B cell (primary cell): ENCODE data around the gene LATS2. TPM values are rescaled to one million over a fixed set of nuclear protein-coding genes. Genes with fewer than 3 reads are reported as not detected.

Experiments used
- ATAC-seq: fragments of 200-7000 bp; cut with Tn5 transposase; one replicate; pipeline ENCODE4 v1.10.0; 2021; ENCODE audit warnings: low read depth, mild to moderate bottlenecking, moderate number of reproducible peaks, moderate library complexity
- CTCF ChIA-PET: fragments of 350-600 bp; sonication (Branson Sonifier 250); formaldehyde crosslinking; loops from one replicate; lab custom pipeline; 2021; ENCODE audit warnings: antibody characterized with exemption, inconsistent platforms; lab: Charles Lee
- POLR2A ChIA-PET: fragments of 350-600 bp; sonication (Branson Sonifier 250); formaldehyde crosslinking; loops from one replicate; lab custom pipeline; 2021; ENCODE audit warnings: antibody characterized with exemption; lab: Charles Lee
- DNase-seq: peaks from one replicate; pipeline ENCODE4 v3.0.0; 2013
- H2AFZ ChIP-seq: 2 replicates; pipeline ENCODE4 v1.6.1; 2012; ENCODE audit warnings: mild to moderate bottlenecking, low read depth, low read length; ENCODE audit not compliant: insufficient read depth, poor library complexity, severe bottlenecking
- H3K27ac ChIP-seq, 2 donors: 1 replicate in 1 of 2; 2 replicates in 1 of 2; pipeline ENCODE4 v1.5.1; 2012 to 2013; ENCODE audit warnings: low read length in 2 of 2, mild to moderate bottlenecking in 2 of 2, moderate library complexity in 1 of 2
- H3K27me3 ChIP-seq, 4 experiments: fragments of 200-600 bp in 1 of 4; sonication (generic) in 1 of 4; replicated peaks in 1 of 4; 1 replicate in 2 of 4; 2 replicates in 2 of 4; pipeline versions ENCODE4 v1.6.1 to v1.7.0; 2013 to 2016; ENCODE audit warnings: low read length in 3 of 4, mild to moderate bottlenecking in 2 of 4, mixed read lengths in 1 of 4, moderate library complexity in 1 of 4; ENCODE audit not compliant: insufficient read depth in 4 of 4, control insufficient read depth in 3 of 4; ENCODE audit errors: control extremely low read depth in 1 of 4
- H3K36me3 ChIP-seq, 2 experiments: replicated peaks in 1 of 2; 1 replicate in 1 of 2; 2 replicates in 1 of 2; pipeline versions ENCODE4 v1.6.1 to v1.7.1; 2013; ENCODE audit warnings: low read length in 1 of 2; ENCODE audit not compliant: insufficient read depth in 2 of 2, control insufficient read depth in 1 of 2; ENCODE audit errors: control extremely low read depth in 1 of 2, extremely low read depth in 1 of 2
- H3K4me1 ChIP-seq, 2 donors: fragments of 200-600 bp in 1 of 2; sonication (generic) in 1 of 2; 1 replicate in 1 of 2; 2 replicates in 1 of 2; pipeline versions ENCODE4 v1.5.1 to v1.6.1; 2013 to 2017; ENCODE audit warnings: low read length in 2 of 2; ENCODE audit not compliant: control insufficient read depth in 2 of 2, insufficient read depth in 2 of 2
- H3K4me2 ChIP-seq: replicated peaks from 2 replicates; pipeline ENCODE3; 2012; ENCODE audit warnings: mild to moderate bottlenecking, low read depth, low read length; ENCODE audit not compliant: poor library complexity, severe bottlenecking
- H3K4me3 ChIP-seq, 5 experiments: fragments of 200-600 bp in 1 of 5; sonication (generic) in 1 of 5; 1 replicate in 3 of 5; 2 replicates in 2 of 5; pipeline versions ENCODE4 v1.5.1 to v1.7.0; 2011 to 2016; ENCODE audit warnings: low read length in 4 of 5, mild to moderate bottlenecking in 4 of 5, low read depth in 2 of 5, control low read depth in 1 of 5, moderate library complexity in 1 of 5; ENCODE audit not compliant: insufficient read depth in 1 of 5; ENCODE audit errors: control extremely low read depth in 1 of 5, extremely low read depth in 1 of 5
- H3K79me2 ChIP-seq: fragments of 200-600 bp; sonication (generic); one replicate; pipeline ENCODE4 v1.6.0; 2016; ENCODE audit warnings: low read length; ENCODE audit not compliant: control insufficient read depth, insufficient read depth
- H3K9ac ChIP-seq: fragments of 200-600 bp; sonication (generic); 2 replicates; pipeline ENCODE4 v1.6.1; 2017; ENCODE audit warnings: mild to moderate bottlenecking, low read length, moderate library complexity
- H3K9me3 ChIP-seq, 3 donors: one replicate each; pipeline versions ENCODE4 v1.6.1 to v1.7.1; 2013; ENCODE audit warnings: low read length in 2 of 3; ENCODE audit not compliant: control insufficient read depth in 2 of 3, insufficient read depth in 1 of 3; ENCODE audit errors: control extremely low read depth in 1 of 3
- H4K20me1 ChIP-seq: 2 replicates; pipeline ENCODE4 v1.6.0; 2012; ENCODE audit warnings: mild to moderate bottlenecking, low read length; ENCODE audit not compliant: insufficient read depth, control insufficient read depth, poor library complexity, severe bottlenecking
- H3K27ac Mint-ChIP-seq: one replicate; pipeline ENCODE4 v1.8.0; 2021; ENCODE audit warnings: mixed read lengths
- H3K27me3 Mint-ChIP-seq: one replicate; pipeline ENCODE4 v1.8.0; 2021; ENCODE audit warnings: mixed read lengths
- H3K4me1 Mint-ChIP-seq: one replicate; pipeline ENCODE4 v1.8.0; 2021; ENCODE audit warnings: mixed read lengths
- H3K4me3 Mint-ChIP-seq: one replicate; pipeline ENCODE4 v1.8.0; 2021; ENCODE audit warnings: mixed read lengths
- H3K9me3 Mint-ChIP-seq: one replicate; pipeline ENCODE4 v1.8.0; 2022; ENCODE audit warnings: mixed read lengths; ENCODE audit not compliant: insufficient read depth
- EZH2 ChIP-seq: IDR thresholded peaks from 2 replicates; pipeline ENCODE4 v1.6.1; 2012; ENCODE audit warnings: borderline replicate concordance, low read depth, mild to moderate bottlenecking, moderate library complexity, low read length; ENCODE audit not compliant: insufficient read depth, poor library complexity, severe bottlenecking
- WGBS: methylation state at CpG from one replicate; pipeline ENCODE4 v1.1.5; 2013; ENCODE audit warnings: missing lambda C conversion rate; ENCODE audit not compliant: insufficient coverage; 5-methylcytosine and 5-hydroxymethylcytosine counted together
- intact Hi-C: fragments of 100-400 bp; cut with micrococcal nuclease; formaldehyde crosslinking; loops from one replicate; pipeline ENCODE4 v1.10.0; 2022
- polyA plus RNA-seq: library from polyadenylated mRNA; depleted of rRNA; stranded (reverse); fragments of >200 nt; gene quantifications from 2 replicates; pipeline ENCODE4 v1.2.3, GENCODE V29; 2012
- total RNA-seq, 2 donors: library from RNA; stranded (reverse); fragments of 120-200 nt in 1 of 2; gene quantifications; 1 replicate in 1 of 2; 2 replicates in 1 of 2; pipeline versions ENCODE4 v1.2.3 to v1.2.4, GENCODE V29; 2013 to 2022
- TF ChIP-seq, protein P1 (sequence below): fragments of 200-600 bp; IDR thresholded peaks from one replicate; pipeline ENCODE4 v1.8.0; 2022; ENCODE audit warnings: antibody characterized with exemption, mild to moderate bottlenecking

The LATS2 gene
- total and polyA plus RNA-seq, 2 donors (not counting 1 experiment from before 2014, with no cell fraction given) = 1.9 to 2.7 TPM

DNA sequence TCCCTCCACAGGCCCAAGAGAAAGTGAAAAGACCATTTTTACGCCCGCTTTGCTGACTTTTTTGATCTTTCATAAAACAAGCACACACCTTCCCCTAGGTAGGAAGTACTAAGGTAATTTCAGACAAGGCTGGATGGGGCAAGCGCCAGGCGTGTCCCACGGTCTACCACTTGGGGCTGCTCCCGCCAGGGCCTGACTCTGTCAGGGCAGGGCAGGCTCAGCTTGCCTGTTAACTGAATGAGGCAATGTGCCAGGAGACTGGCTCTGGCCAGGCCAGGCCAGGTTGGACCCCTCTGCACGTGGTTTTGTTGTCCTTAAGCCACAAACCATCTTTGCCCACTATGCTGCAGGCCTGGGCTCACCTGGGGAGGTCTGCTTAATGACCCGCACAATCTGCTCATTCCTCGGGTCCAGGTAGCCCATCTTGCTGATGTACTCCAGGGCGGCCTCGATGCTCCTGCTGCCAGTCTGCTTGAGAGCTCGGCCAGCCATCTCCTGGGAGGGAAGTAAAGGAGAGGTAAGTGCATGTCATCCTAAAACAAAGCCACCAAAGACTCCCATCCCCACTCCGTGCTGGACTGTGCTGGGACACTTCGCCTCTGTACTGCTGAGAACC, 70.4 kb downstream of the LATS2 start:
- Histone ChIP-seq H3K36me3 (no peaks in the 10 kb centered on the region), H3K9me3 (peaks cover 0 to 14% (median 0%) of the 10 kb centered on the region in 3 donors), H3K4me1 (no peaks in the 10 kb centered on the region), H3K79me2 (no peaks in the 10 kb centered on the region), H3K27ac (no peak overlapping the region), H3K4me2 (no peak overlapping the region), H2AFZ (no peak overlapping the region), H3K27me3 (no peaks in the 10 kb centered on the region), H4K20me1 (no peaks in the 10 kb centered on the region), H3K4me3 (no peak overlapping the region), H3K9ac (no peak overlapping the region)
- POLR2A ChIA-PET = no interaction called here
- H3K9me3 Mint-ChIP-seq = no peaks in the 10 kb centered on the region
- intact Hi-C loops = no loop called here
- no peak overlapping the region for H3K27ac Mint-ChIP-seq
- TF ChIP-seq, protein P1, sequence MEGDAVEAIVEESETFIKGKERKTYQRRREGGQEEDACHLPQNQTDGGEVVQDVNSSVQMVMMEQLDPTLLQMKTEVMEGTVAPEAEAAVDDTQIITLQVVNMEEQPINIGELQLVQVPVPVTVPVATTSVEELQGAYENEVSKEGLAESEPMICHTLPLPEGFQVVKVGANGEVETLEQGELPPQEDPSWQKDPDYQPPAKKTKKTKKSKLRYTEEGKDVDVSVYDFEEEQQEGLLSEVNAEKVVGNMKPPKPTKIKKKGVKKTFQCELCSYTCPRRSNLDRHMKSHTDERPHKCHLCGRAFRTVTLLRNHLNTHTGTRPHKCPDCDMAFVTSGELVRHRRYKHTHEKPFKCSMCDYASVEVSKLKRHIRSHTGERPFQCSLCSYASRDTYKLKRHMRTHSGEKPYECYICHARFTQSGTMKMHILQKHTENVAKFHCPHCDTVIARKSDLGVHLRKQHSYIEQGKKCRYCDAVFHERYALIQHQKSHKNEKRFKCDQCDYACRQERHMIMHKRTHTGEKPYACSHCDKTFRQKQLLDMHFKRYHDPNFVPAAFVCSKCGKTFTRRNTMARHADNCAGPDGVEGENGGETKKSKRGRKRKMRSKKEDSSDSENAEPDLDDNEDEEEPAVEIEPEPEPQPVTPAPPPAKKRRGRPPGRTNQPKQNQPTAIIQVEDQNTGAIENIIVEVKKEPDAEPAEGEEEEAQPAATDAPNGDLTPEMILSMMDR = no peak
- no peak for TF ChIP-seq EZH2
- H3K4me3 Mint-ChIP-seq = no peak overlapping the region
- no peaks in the 10 kb centered on the region for H3K4me1 Mint-ChIP-seq
- CTCF ChIA-PET = no interaction called here
- H3K27me3 Mint-ChIP-seq = no peaks in the 10 kb centered on the region
- WGBS = 96% methylated on average over 9 of the region's 14 CpGs
- ATAC-seq = no peak
- DNase-seq = no peak

DNA sequence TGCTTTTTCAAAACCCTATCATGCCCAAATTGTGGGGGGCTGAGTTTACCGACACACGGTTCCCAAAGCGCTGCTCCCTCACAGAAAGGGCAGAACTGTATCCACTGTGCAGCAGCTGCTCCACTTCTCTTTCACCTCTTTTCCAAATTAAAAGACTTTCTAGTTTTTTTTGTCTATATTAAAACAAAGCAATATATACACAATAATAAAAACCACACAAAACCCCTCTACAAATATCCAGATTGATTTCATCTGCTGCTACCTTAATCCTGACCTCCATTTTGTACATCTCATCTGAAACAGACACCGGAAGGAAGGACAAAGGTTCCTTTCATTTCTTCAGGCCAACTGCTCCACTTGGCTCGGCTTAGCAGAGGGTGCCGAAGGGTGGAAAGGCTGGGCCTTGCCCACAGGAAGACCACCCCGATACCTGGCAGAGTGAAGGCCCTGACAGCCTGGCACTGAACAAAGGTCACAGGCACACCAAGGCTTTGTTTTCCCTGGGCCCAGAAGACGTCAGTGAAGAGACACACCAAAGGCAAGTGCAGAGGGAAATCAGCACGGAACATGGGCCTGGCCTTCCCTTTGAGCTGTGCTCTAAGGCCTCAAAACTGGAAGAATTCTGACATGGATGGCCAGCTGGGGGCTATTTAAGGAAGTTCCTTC, 71.6 kb downstream of the LATS2 start:
- Histone ChIP-seq H3K27ac (no peak overlapping the region), H3K79me2 (no peaks in the 10 kb centered on the region), H3K36me3 (no peaks in the 10 kb centered on the region), H3K4me1 (no peaks in the 10 kb centered on the region), H3K4me2 (no peak overlapping the region), H3K9me3 (peaks cover 0 to 14% (median 0%) of the 10 kb centered on the region in 3 donors), H3K4me3 (no peak overlapping the region), H2AFZ (no peak overlapping the region), H3K27me3 (no peaks in the 10 kb centered on the region), H3K9ac (no peak overlapping the region), H4K20me1 (no peaks in the 10 kb centered on the region)
- 98% methylated on average over 6 of the region's 9 CpGs for WGBS
- Mint-ChIP-seq H3K4me3 (no peak overlapping the region), H3K27me3 (no peaks in the 10 kb centered on the region), H3K9me3 (no peaks in the 10 kb centered on the region), H3K27ac (no peak overlapping the region), H3K4me1 (no peaks in the 10 kb centered on the region)
- no peak for TF ChIP-seq EZH2
- TF ChIP-seq, protein P1 = no peak
- DNase-seq (no peak), ATAC-seq (no peak)
- ChIA-PET CTCF (no interaction called here), POLR2A (no interaction called here)
- intact Hi-C loops = no loop called here
